ENCODE measurements around the gene ZNF557. TPM values are rescaled to one million over a fixed set of nuclear protein-coding genes. Genes with fewer than 3 reads are reported as not detected.

Gene ZNF557
- total and polyA plus RNA-seq, 4 donors, result 2.1 to 10.6 (median 7.1) TPM

DNA sequence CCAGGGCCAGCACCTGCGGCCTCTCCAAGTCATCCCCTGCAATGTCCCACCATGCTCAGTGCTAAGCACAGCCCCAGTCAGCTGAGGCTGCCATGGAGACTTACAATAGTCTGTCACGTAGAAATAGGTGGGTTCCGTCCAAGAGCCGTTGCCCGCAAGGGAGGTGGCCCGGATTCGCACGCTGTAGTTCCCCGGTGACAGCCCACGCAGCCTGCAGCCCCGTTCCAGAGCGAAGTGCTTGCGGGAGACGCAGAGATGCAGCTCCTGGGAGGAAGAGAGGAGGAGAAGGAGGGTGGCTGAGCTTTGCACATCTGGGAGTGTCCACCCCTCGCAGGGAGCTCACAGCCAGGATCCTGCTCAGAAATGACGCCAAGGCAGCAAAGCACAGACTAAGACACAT, 62.6 kb downstream of the ZNF557 start:
- H3K4me1 ChIP-seq (ENCODE audit: control insufficient read depth in 5 of 5, insufficient read depth in 5 of 5, low read length in 5 of 5), result no peaks in the 10 kb centered on the region
- no peak for DNase-seq
- ATAC-seq (ENCODE audit: insufficient read depth, low FRiP score), result no peak
- TF ChIP-seq, protein P1, sequence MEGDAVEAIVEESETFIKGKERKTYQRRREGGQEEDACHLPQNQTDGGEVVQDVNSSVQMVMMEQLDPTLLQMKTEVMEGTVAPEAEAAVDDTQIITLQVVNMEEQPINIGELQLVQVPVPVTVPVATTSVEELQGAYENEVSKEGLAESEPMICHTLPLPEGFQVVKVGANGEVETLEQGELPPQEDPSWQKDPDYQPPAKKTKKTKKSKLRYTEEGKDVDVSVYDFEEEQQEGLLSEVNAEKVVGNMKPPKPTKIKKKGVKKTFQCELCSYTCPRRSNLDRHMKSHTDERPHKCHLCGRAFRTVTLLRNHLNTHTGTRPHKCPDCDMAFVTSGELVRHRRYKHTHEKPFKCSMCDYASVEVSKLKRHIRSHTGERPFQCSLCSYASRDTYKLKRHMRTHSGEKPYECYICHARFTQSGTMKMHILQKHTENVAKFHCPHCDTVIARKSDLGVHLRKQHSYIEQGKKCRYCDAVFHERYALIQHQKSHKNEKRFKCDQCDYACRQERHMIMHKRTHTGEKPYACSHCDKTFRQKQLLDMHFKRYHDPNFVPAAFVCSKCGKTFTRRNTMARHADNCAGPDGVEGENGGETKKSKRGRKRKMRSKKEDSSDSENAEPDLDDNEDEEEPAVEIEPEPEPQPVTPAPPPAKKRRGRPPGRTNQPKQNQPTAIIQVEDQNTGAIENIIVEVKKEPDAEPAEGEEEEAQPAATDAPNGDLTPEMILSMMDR (IDR thresholded peaks at IDR 0.05; ENCODE audit: control extremely low read depth, extremely low read depth), result no peak
- H3K4me3 ChIP-seq, result no peak overlapping the region
- peaks cover 12 to 30% (median 22%) of the 10 kb centered on the region in 4 donors for H3K36me3 ChIP-seq (ENCODE audit: control insufficient read depth in 4 of 4, insufficient read depth in 4 of 4, low read length in 4 of 4)
- H3K9ac ChIP-seq (ENCODE audit: insufficient read depth in 1 of 2, low read length in 2 of 2), result no peak overlapping the region
- H3K9me3 ChIP-seq (ENCODE audit: control insufficient read depth in 4 of 4, insufficient read depth in 3 of 4, low read length in 3 of 4), result peaks cover 0 to 3% (median 0%) of the 10 kb centered on the region in 4 donors
- WGBS, 2 donors, result 97 to 98% methylated on average over 16 of the region's 16 CpGs
- H3K27ac ChIP-seq (ENCODE audit: low read depth in 1 of 2, low read length in 1 of 2), result no peak overlapping the region
- no peaks in the 10 kb centered on the region for H3K27me3 ChIP-seq (ENCODE audit: control insufficient read depth in 3 of 3, insufficient read depth in 3 of 3, low read length in 2 of 3)

DNA sequence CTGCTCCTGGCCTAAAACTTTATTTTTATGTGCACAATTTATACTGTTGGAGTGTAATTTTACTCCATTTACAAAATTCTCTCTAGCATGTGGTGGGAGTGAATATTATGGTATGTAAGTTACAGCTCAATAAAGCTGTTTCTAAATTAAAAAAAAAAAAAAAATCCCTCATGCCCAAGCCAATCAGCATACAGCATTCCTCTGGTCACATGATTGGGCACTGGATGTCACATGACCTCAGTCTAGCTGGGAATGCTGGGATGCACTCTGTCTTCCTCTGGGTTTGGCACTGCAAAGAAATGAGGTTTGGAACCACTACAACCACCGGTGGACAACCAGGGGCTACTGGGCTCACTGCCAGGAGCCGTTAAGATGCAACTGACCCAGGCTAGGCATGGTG, 67.6 kb downstream of the ZNF557 start:
- no peak overlapping the region for H3K9ac ChIP-seq (ENCODE audit: insufficient read depth in 1 of 2, low read length in 2 of 2)
- no peak overlapping the region for H3K27ac ChIP-seq (ENCODE audit: low read depth in 1 of 2, low read length in 1 of 2)
- H3K9me3 ChIP-seq (ENCODE audit: control insufficient read depth in 4 of 4, insufficient read depth in 3 of 4, low read length in 3 of 4), result no peaks in the 10 kb centered on the region
- DNase-seq (no peak), ATAC-seq (ENCODE audit: insufficient read depth, low FRiP score) (no peak)
- TF ChIP-seq, protein P1 (IDR thresholded peaks at IDR 0.05; ENCODE audit: control extremely low read depth, extremely low read depth), result no peak
- peaks cover 16 to 28% (median 26%) of the 10 kb centered on the region in 4 donors for H3K36me3 ChIP-seq (ENCODE audit: control insufficient read depth in 4 of 4, insufficient read depth in 4 of 4, low read length in 4 of 4)
- H3K4me1 ChIP-seq (ENCODE audit: control insufficient read depth in 5 of 5, insufficient read depth in 5 of 5, low read length in 5 of 5), result no peaks in the 10 kb centered on the region
- no peak overlapping the region for H3K4me3 ChIP-seq
- no peaks in the 10 kb centered on the region for H3K27me3 ChIP-seq (ENCODE audit: control insufficient read depth in 3 of 3, insufficient read depth in 3 of 3, low read length in 2 of 3)
- 57 to 70% methylated on average over 2 of the region's 2 CpGs for WGBS, 2 donors

Other genes with a start within 250 kb of the ZNF557 start
- 10 to 100 TPM in 1 of 2 donors, 1 to 10 TPM in 1; 2.3 to 12.4 TPM for gene ADGRE1, start 182.1 kb upstream of the ZNF557 start, total RNA-seq
- gene ADGRE1, start 182.1 kb upstream of the ZNF557 start, polyA plus RNA-seq, result 10 to 100 TPM in 1 of 2 donors, under 1 TPM in 1; 0.45 to 40.0 TPM
- gene MBD3L2B, start 48.3 kb upstream of the ZNF557 start, total RNA-seq, result not detected
- not detected for gene MBD3L2B, start 48.3 kb upstream of the ZNF557 start, polyA plus RNA-seq
- gene MBD3L5, start 39.1 kb upstream of the ZNF557 start, total RNA-seq, result not detected
- gene MBD3L5, start 39.1 kb upstream of the ZNF557 start, polyA plus RNA-seq, result not detected
- not detected for gene MBD3L4, start 29.5 kb upstream of the ZNF557 start, total RNA-seq
- not detected for gene MBD3L4, start 29.5 kb upstream of the ZNF557 start, polyA plus RNA-seq
- gene MBD3L2, start 20.4 kb upstream of the ZNF557 start, total RNA-seq, result not detected
- gene MBD3L2, start 20.4 kb upstream of the ZNF557 start, polyA plus RNA-seq, result not detected
- not detected for gene MBD3L3, start 11.0 kb upstream of the ZNF557 start, total RNA-seq
- not detected for gene MBD3L3, start 11.0 kb upstream of the ZNF557 start, polyA plus RNA-seq
- gene INSR, start 224.7 kb downstream of the ZNF557 start, total RNA-seq, result 10 to 100 TPM; 31.9 to 64.6 TPM
- 1 to 10 TPM; 5.8 to 9.8 TPM for gene INSR, start 224.7 kb downstream of the ZNF557 start, polyA plus RNA-seq

Measured in lung (tissue), 12 donors.